DMS153 (cell line): ENCODE measurements around the gene PLPPR3.

Source experiments
- DNase-seq: peaks from one replicate; lab custom pipeline; 2025; lab: John Stamatoyannopoulos, UW

PLPPR3 gene

GRCh38 chr19:772730-773436 lies 48.9 kb downstream of the PLPPR3 start:
- DNase-seq: no peak

GRCh38 chr19:772063-772462 lies 49.7 kb downstream of the PLPPR3 start:
- DNase-seq: no peak

- DNase-seq: no peak
These were observed 50.4 kb downstream of the PLPPR3 start for GRCh38 chr19:771332-771785.

- no peak for DNase-seq
These were observed 52.1 kb downstream of the PLPPR3 start for GRCh38 chr19:769616-770015.

GRCh38 chr19:768424-768823 lies 53.3 kb downstream of the PLPPR3 start:
- no peak for DNase-seq

- DNase-seq: no peak
These were observed 56.5 kb downstream of the PLPPR3 start for GRCh38 chr19:765179-765738.

- DNase-seq: no peak
These were observed 57.5 kb downstream of the PLPPR3 start for GRCh38 chr19:764301-764700.

GRCh38 chr19:763869-764268 lies 57.9 kb downstream of the PLPPR3 start:
- no peak for DNase-seq

GRCh38 chr19:763181-763580 lies 58.6 kb downstream of the PLPPR3 start:
- DNase-seq: no peak
